ENCODE data around the gene ABCA12.

- TF ChIP-seq EZH2phosphoT487 (IDR thresholded peaks at IDR 0.05; ENCODE audit: borderline replicate concordance) = no peak
- no peak for TF ChIP-seq CTCF (conservative IDR thresholded peaks at IDR 0.05; ENCODE audit: low read length)
Measured at GRCh38 chr2:215000721-215001120, 137.7 kb downstream of the ABCA12 start.
